NCI-H2081 (cell line): Measurements from ENCODE around the gene RAB3IP.
"Not testable (repeated sequence)": the region's sequence is repeated elsewhere in the genome, so short reads cannot be mapped to it uniquely, and the experiment has no call there.

ENCODE experiments used
- DNase-seq, 2 experiments: peaks; one replicate each; lab custom pipeline; 2025; lab: John Stamatoyannopoulos, UW

RAB3IP gene

GRCh38 chr12:69755302-69755701 lies 16.6 kb downstream of the RAB3IP start:
- DNase-seq: no peak

GRCh38 chr12:69756088-69756755 lies 17.6 kb downstream of the RAB3IP start:
- no peak for DNase-seq

- DNase-seq: no peak
Measured at GRCh38 chr12:69758105-69758504, 19.4 kb downstream of the RAB3IP start.

- not testable (repeated sequence) for DNase-seq
Measured at GRCh38 chr12:69759581-69759980, 20.9 kb downstream of the RAB3IP start.

GRCh38 chr12:69765515-69765914 lies 26.9 kb downstream of the RAB3IP start:
- DNase-seq: no peak

- no peak for DNase-seq
Measured at GRCh38 chr12:69766260-69766659, 27.6 kb downstream of the RAB3IP start.

GRCh38 chr12:69779928-69780327 lies 41.3 kb downstream of the RAB3IP start:
- DNase-seq: peak; percentile 3 to 7

- DNase-seq: no peak
Measured at GRCh38 chr12:69783365-69783764, 44.7 kb downstream of the RAB3IP start.

- no peak for DNase-seq
Measured at GRCh38 chr12:69789351-69789750, 50.7 kb downstream of the RAB3IP start.

GRCh38 chr12:69792533-69792932 lies 53.9 kb downstream of the RAB3IP start:
- no peak for DNase-seq

- not testable (repeated sequence) for DNase-seq
Measured at GRCh38 chr12:69807101-69807897, 68.6 kb downstream of the RAB3IP start.

GRCh38 chr12:69810870-69811498 lies 72.3 kb downstream of the RAB3IP start:
- no peak for DNase-seq

- DNase-seq: no peak
Measured at GRCh38 chr12:69816082-69816481, 77.4 kb downstream of the RAB3IP start.

GRCh38 chr12:69821032-69821455 lies 82.4 kb downstream of the RAB3IP start:
- no peak for DNase-seq

GRCh38 chr12:69821456-69822159 lies 82.9 kb downstream of the RAB3IP start:
- peak in 1 of 2 experiments; percentile 58 for DNase-seq

- no peak for DNase-seq
Measured at GRCh38 chr12:69822201-69822860, 83.7 kb downstream of the RAB3IP start.

- no peak for DNase-seq
Measured at GRCh38 chr12:69824028-69824427, 85.4 kb downstream of the RAB3IP start.

- DNase-seq: no peak
Measured at GRCh38 chr12:69824966-69825560, 86.4 kb downstream of the RAB3IP start, which contains the start of gene MYRFL. MYRFL (plus strand) TSS chr12:69825227; CDS start chr12:69825518, 291 bp downstream.

GRCh38 chr12:69828897-69829296 lies 90.2 kb downstream of the RAB3IP start:
- DNase-seq: no peak

- no peak for DNase-seq
Measured at GRCh38 chr12:69833696-69834095, 95.0 kb downstream of the RAB3IP start.

GRCh38 chr12:69834147-69834546 lies 95.5 kb downstream of the RAB3IP start:
- no peak for DNase-seq
